Measurements from ENCODE around the gene FAM72C.
"Not testable (repeated sequence)": the region's sequence is repeated elsewhere in the genome, so short reads cannot be mapped to it uniquely, and the experiment has no call there.

DNA sequence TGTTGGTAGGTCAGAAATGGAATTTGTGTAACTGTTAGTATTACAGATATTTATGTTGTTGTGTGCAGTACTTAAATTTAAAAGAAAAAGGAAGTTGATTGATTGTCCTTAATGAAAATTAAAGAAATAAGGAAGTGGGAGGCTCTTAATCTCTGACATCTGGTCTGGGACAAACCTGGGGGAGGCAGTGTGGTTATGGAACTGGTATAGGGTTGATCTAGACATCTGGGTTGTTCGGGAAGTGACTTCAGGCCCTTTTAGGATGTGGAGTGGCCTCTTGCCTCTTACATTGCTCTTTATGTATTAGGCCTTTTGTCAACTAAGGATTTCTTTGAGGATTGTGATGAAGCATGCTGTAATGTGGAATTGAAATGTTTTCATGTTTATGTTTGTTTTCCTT, 16.1 kb upstream of the FAM72C start:
- TF ChIP-seq, protein P1, sequence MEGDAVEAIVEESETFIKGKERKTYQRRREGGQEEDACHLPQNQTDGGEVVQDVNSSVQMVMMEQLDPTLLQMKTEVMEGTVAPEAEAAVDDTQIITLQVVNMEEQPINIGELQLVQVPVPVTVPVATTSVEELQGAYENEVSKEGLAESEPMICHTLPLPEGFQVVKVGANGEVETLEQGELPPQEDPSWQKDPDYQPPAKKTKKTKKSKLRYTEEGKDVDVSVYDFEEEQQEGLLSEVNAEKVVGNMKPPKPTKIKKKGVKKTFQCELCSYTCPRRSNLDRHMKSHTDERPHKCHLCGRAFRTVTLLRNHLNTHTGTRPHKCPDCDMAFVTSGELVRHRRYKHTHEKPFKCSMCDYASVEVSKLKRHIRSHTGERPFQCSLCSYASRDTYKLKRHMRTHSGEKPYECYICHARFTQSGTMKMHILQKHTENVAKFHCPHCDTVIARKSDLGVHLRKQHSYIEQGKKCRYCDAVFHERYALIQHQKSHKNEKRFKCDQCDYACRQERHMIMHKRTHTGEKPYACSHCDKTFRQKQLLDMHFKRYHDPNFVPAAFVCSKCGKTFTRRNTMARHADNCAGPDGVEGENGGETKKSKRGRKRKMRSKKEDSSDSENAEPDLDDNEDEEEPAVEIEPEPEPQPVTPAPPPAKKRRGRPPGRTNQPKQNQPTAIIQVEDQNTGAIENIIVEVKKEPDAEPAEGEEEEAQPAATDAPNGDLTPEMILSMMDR (IDR thresholded peaks at IDR 0.05), result not testable (repeated sequence)
- TF ChIP-seq POLR2A, EP300 (IDR thresholded peaks at IDR 0.05): not testable (repeated sequence)
